B cell (primary cell): ENCODE results near the gene SNCB. TPM values are rescaled to one million over a fixed set of nuclear protein-coding genes. Genes with fewer than 3 reads are reported as not detected.

ENCODE experiments used
- ATAC-seq: fragments of 200-7000 bp; cut with Tn5 transposase; one replicate; pipeline ENCODE4 v1.10.0; 2021; ENCODE audit warnings: low read depth, mild to moderate bottlenecking, moderate number of reproducible peaks, moderate library complexity
- CTCF ChIA-PET: fragments of 350-600 bp; sonication (Branson Sonifier 250); formaldehyde crosslinking; loops from one replicate; lab custom pipeline; 2021; ENCODE audit warnings: antibody characterized with exemption, inconsistent platforms; lab: Charles Lee
- POLR2A ChIA-PET: fragments of 350-600 bp; sonication (Branson Sonifier 250); formaldehyde crosslinking; loops from one replicate; lab custom pipeline; 2021; ENCODE audit warnings: antibody characterized with exemption; lab: Charles Lee
- DNase-seq: peaks from one replicate; pipeline ENCODE4 v3.0.0; 2013
- H2AFZ ChIP-seq: 2 replicates; pipeline ENCODE4 v1.6.1; 2012; ENCODE audit warnings: mild to moderate bottlenecking, low read depth, low read length; ENCODE audit not compliant: insufficient read depth, poor library complexity, severe bottlenecking
- H3K27ac ChIP-seq, 2 donors: 1 replicate in 1 of 2; 2 replicates in 1 of 2; pipeline ENCODE4 v1.5.1; 2012 to 2013; ENCODE audit warnings: low read length in 2 of 2, mild to moderate bottlenecking in 2 of 2, moderate library complexity in 1 of 2
- H3K27me3 ChIP-seq, 4 experiments: fragments of 200-600 bp in 1 of 4; sonication (generic) in 1 of 4; replicated peaks in 1 of 4; 1 replicate in 2 of 4; 2 replicates in 2 of 4; pipeline versions ENCODE4 v1.6.1 to v1.7.0; 2013 to 2016; ENCODE audit warnings: low read length in 3 of 4, mild to moderate bottlenecking in 2 of 4, mixed read lengths in 1 of 4, moderate library complexity in 1 of 4; ENCODE audit not compliant: insufficient read depth in 4 of 4, control insufficient read depth in 3 of 4; ENCODE audit errors: control extremely low read depth in 1 of 4
- H3K36me3 ChIP-seq, 2 experiments: replicated peaks in 1 of 2; 1 replicate in 1 of 2; 2 replicates in 1 of 2; pipeline versions ENCODE4 v1.6.1 to v1.7.1; 2013; ENCODE audit warnings: low read length in 1 of 2; ENCODE audit not compliant: insufficient read depth in 2 of 2, control insufficient read depth in 1 of 2; ENCODE audit errors: control extremely low read depth in 1 of 2, extremely low read depth in 1 of 2
- H3K4me1 ChIP-seq, 2 donors: fragments of 200-600 bp in 1 of 2; sonication (generic) in 1 of 2; 1 replicate in 1 of 2; 2 replicates in 1 of 2; pipeline versions ENCODE4 v1.5.1 to v1.6.1; 2013 to 2017; ENCODE audit warnings: low read length in 2 of 2; ENCODE audit not compliant: control insufficient read depth in 2 of 2, insufficient read depth in 2 of 2
- H3K4me2 ChIP-seq: replicated peaks from 2 replicates; pipeline ENCODE3; 2012; ENCODE audit warnings: mild to moderate bottlenecking, low read depth, low read length; ENCODE audit not compliant: poor library complexity, severe bottlenecking
- H3K4me3 ChIP-seq, 5 experiments: fragments of 200-600 bp in 1 of 5; sonication (generic) in 1 of 5; 1 replicate in 3 of 5; 2 replicates in 2 of 5; pipeline versions ENCODE4 v1.5.1 to v1.7.0; 2011 to 2016; ENCODE audit warnings: low read length in 4 of 5, mild to moderate bottlenecking in 4 of 5, low read depth in 2 of 5, control low read depth in 1 of 5, moderate library complexity in 1 of 5; ENCODE audit not compliant: insufficient read depth in 1 of 5; ENCODE audit errors: control extremely low read depth in 1 of 5, extremely low read depth in 1 of 5
- H3K79me2 ChIP-seq: fragments of 200-600 bp; sonication (generic); one replicate; pipeline ENCODE4 v1.6.0; 2016; ENCODE audit warnings: low read length; ENCODE audit not compliant: control insufficient read depth, insufficient read depth
- H3K9ac ChIP-seq: fragments of 200-600 bp; sonication (generic); 2 replicates; pipeline ENCODE4 v1.6.1; 2017; ENCODE audit warnings: mild to moderate bottlenecking, low read length, moderate library complexity
- H3K9me3 ChIP-seq, 3 donors: one replicate each; pipeline versions ENCODE4 v1.6.1 to v1.7.1; 2013; ENCODE audit warnings: low read length in 2 of 3; ENCODE audit not compliant: control insufficient read depth in 2 of 3, insufficient read depth in 1 of 3; ENCODE audit errors: control extremely low read depth in 1 of 3
- H4K20me1 ChIP-seq: 2 replicates; pipeline ENCODE4 v1.6.0; 2012; ENCODE audit warnings: mild to moderate bottlenecking, low read length; ENCODE audit not compliant: insufficient read depth, control insufficient read depth, poor library complexity, severe bottlenecking
- H3K27ac Mint-ChIP-seq: one replicate; pipeline ENCODE4 v1.8.0; 2021; ENCODE audit warnings: mixed read lengths
- H3K27me3 Mint-ChIP-seq: one replicate; pipeline ENCODE4 v1.8.0; 2021; ENCODE audit warnings: mixed read lengths
- H3K4me1 Mint-ChIP-seq: one replicate; pipeline ENCODE4 v1.8.0; 2021; ENCODE audit warnings: mixed read lengths
- H3K4me3 Mint-ChIP-seq: one replicate; pipeline ENCODE4 v1.8.0; 2021; ENCODE audit warnings: mixed read lengths
- H3K9me3 Mint-ChIP-seq: one replicate; pipeline ENCODE4 v1.8.0; 2022; ENCODE audit warnings: mixed read lengths; ENCODE audit not compliant: insufficient read depth
- CTCF ChIP-seq: fragments of 200-600 bp; IDR thresholded peaks from one replicate; pipeline ENCODE4 v1.8.0; 2022; ENCODE audit warnings: antibody characterized with exemption, mild to moderate bottlenecking
- EZH2 ChIP-seq: IDR thresholded peaks from 2 replicates; pipeline ENCODE4 v1.6.1; 2012; ENCODE audit warnings: borderline replicate concordance, low read depth, mild to moderate bottlenecking, moderate library complexity, low read length; ENCODE audit not compliant: insufficient read depth, poor library complexity, severe bottlenecking
- WGBS: methylation state at CpG from one replicate; pipeline ENCODE4 v1.1.5; 2013; ENCODE audit warnings: missing lambda C conversion rate; ENCODE audit not compliant: insufficient coverage; 5-methylcytosine and 5-hydroxymethylcytosine counted together
- intact Hi-C: fragments of 100-400 bp; cut with micrococcal nuclease; formaldehyde crosslinking; loops from one replicate; pipeline ENCODE4 v1.10.0; 2022
- polyA plus RNA-seq: library from polyadenylated mRNA; depleted of rRNA; stranded (reverse); fragments of >200 nt; gene quantifications from 2 replicates; pipeline ENCODE4 v1.2.3, GENCODE V29; 2012
- total RNA-seq, 2 donors: library from RNA; stranded (reverse); fragments of 120-200 nt in 1 of 2; gene quantifications; 1 replicate in 1 of 2; 2 replicates in 1 of 2; pipeline versions ENCODE4 v1.2.3 to v1.2.4, GENCODE V29; 2013 to 2022

Gene SNCB
- total and polyA plus RNA-seq, 2 donors (not counting 1 experiment from before 2014, with no cell fraction given): 0.09 TPM; not detected in 1

GRCh38 chr5:176660530-176660859, 30.2 kb upstream of the SNCB start:
- peaks cover 0 to 16% (median 2%) of the 10 kb centered on the region in 4 experiments for H3K27me3 ChIP-seq
- no peaks in the 10 kb centered on the region for H3K79me2 ChIP-seq
- H3K9me3 ChIP-seq: no peaks in the 10 kb centered on the region
- 9% methylated on average over 1 of the region's 1 CpG for WGBS
- DNase-seq (no peak), ATAC-seq (no peak)
- ChIA-PET POLR2A (interaction anchor here (0.7 to 1.5 kb wide), 3 partner anchors 14 to 968 kb away, joined by 3 to 4 read pairs (median 4); partner anchors contain the start of gene FAF2), CTCF (interaction anchor here (0.6 to 5.6 kb wide), 51 partner anchors 8 to 595 kb away, joined by 3 to 78 read pairs (median 4); partner anchors contain the start of genes CLTB, EIF4E1B, FAF2 and GPRIN1)
- intact Hi-C loops: loop anchor here (1.0 kb wide), 1 partner anchor 13 kb away; the partner anchor contains the start of gene TSPAN17
- Mint-ChIP-seq H3K4me1 (peaks cover 32% of the 10 kb centered on the region), H3K9me3 (no peaks in the 10 kb centered on the region), H3K27ac (peak overlapping the region; percentile 67), H3K27me3 (peaks cover 18% of the 10 kb centered on the region), H3K4me3 (no peak overlapping the region)
- peak overlapping the region; percentile 34 for H2AFZ ChIP-seq
- no peak overlapping the region for H3K27ac ChIP-seq
- peak overlapping the region; percentile 40 for H3K4me2 ChIP-seq
- no peaks in the 10 kb centered on the region for H4K20me1 ChIP-seq
- TF ChIP-seq CTCF (no peak), EZH2 (no peak)
- peaks cover 0 to 7% of the 10 kb centered on the region in 2 experiments for H3K36me3 ChIP-seq
- no peak overlapping the region for H3K4me3 ChIP-seq
- peaks cover 25 to 30% of the 10 kb centered on the region in 2 donors for H3K4me1 ChIP-seq
- no peak overlapping the region for H3K9ac ChIP-seq

- peaks cover 25 to 30% of the 10 kb centered on the region in 2 donors for H3K4me1 ChIP-seq
- no peak overlapping the region for H3K27ac ChIP-seq
- ChIA-PET POLR2A (interaction anchor here (0.7 to 1.5 kb wide), 3 partner anchors 13 to 968 kb away, joined by 3 to 4 read pairs (median 4); partner anchors contain the start of gene FAF2), CTCF (interaction anchor here (0.6 to 5.6 kb wide), 44 partner anchors 9 to 596 kb away, joined by 3 to 78 read pairs (median 4); partner anchors contain the start of genes CLTB, EIF4E1B, FAF2 and GPRIN1)
- no peaks in the 10 kb centered on the region for H3K9me3 ChIP-seq
- DNase-seq (no peak), ATAC-seq (no peak)
- Mint-ChIP-seq H3K4me1 (peaks cover 32% of the 10 kb centered on the region), H3K27me3 (peaks cover 14% of the 10 kb centered on the region), H3K9me3 (no peaks in the 10 kb centered on the region), H3K4me3 (peak overlapping the region; percentile 85), H3K27ac (peak overlapping the region; percentile 67)
- WGBS: 78% methylated on average over 3 of the region's 4 CpGs
- no peaks in the 10 kb centered on the region for H4K20me1 ChIP-seq
- H3K36me3 ChIP-seq: peaks cover 0 to 12% of the 10 kb centered on the region in 2 experiments
- intact Hi-C loops: loop anchor here (1.0 to 2.0 kb wide), 2 partner anchors 13 to 299 kb away; partner anchors contain the start of gene TSPAN17
- no peaks in the 10 kb centered on the region for H3K79me2 ChIP-seq
- TF ChIP-seq EZH2 (no peak), CTCF (no peak)
- H2AFZ ChIP-seq: no peak overlapping the region
- no peak overlapping the region for H3K4me3 ChIP-seq
- H3K9ac ChIP-seq: no peak overlapping the region
- peaks cover 0 to 16% (median 2%) of the 10 kb centered on the region in 4 experiments for H3K27me3 ChIP-seq
- H3K4me2 ChIP-seq: peak overlapping the region; percentile 40
These were observed 29.6 kb upstream of the SNCB start for GRCh38 chr5:176659860-176660461.
